Hair follicular keratinocyte (primary cell): ENCODE measurements around the gene MAP4K5. TPM values are rescaled to one million over a fixed set of nuclear protein-coding genes. Genes with fewer than 3 reads are reported as not detected.

ENCODE experiments used
- total RNA-seq: library from RNA; depleted of rRNA; stranded (reverse); fragments of >200 nt; gene quantifications from 2 replicates; pipeline ENCODE4 v1.2.3, GENCODE V29; 2015

MAP4K5 gene
- 38.1 and 64.1 TPM in 2 replicates for total RNA-seq

DNA sequence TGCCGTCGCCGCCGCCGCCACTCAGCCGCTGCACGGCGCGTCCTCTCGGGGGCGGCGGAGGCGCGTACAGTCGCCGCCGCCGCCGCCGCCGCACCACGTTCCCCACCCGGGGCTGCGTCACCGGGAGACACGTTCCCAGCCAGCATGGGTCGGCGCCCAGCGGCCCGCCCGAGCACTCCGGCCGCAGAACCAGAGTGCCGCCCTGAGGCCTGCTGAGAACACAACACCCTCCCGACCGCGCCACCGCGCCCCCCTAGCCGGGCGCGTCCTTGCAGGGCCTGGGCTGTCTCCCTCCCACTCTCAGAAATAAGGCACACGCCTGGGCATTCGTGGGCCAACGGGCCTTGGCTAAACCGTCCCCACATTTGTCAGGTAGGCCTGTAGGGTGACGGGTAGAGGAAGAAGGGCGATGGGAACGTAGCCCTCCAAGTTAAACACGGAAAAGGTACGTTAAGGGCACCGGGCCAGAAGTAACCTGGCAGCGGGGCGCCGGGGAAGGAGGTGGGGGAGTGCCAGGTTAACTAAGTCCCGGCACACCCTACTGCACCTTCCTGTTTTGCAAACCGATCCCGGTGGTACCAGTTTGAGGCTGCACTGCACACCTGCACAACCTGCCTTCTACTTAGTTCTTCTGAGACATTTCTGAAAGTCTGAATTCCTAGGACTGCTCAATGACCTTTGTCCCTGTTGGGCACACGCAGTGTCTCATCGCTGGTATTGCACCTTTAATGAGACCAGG is at the start of gene MAP4K5:
Gene MAP4K5, minus strand, starts transcription at position 68 of the 739 bp plus-strand sequence. CDS start 520 bp downstream, outside the sequence.

GRCh38 chr14:50559990-50560930 is 27.9 kb upstream of the MAP4K5 start, which contains the start of gene ATL1:
ATL1 (plus strand) TSS chr14:50560145; CDS start chr14:50560266, 121 bp downstream.

DNA sequence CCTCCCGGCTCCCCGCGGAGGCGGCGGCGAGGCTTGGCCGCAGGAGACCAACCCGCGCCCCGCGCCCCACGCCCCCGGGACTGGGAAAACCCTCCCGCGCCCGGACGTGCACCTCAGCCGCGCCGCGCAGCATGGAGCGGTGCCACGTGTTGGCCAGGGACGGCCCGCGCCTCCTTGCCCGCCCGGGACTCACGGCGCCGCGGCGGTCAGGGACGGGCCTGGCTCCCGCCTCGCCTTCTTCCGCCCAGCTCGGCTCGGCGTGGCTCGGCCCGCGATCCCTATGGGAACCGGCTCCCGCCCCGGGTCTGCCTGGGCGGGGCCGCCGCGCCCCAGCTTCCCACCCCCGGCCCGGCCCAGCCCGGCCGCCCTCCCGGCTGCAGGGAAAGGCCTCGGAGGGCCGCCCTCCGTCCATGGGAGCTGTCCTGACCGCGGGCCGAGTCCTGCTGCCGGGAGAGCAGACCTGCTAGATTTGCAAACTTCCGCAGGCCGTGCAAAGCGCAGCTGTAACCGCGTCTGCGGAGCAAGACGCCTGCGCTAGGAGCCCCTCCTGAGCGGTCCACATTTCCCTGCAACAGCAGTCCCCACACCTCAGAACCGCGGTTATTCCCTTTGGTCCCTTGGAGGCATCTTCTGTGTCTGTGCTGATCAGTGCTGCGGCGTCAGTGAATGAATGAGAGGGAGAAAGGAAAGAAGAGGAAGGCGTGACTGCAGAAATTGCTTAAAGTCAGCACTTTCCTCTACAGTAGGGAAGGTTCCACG is 135.6 kb downstream of the MAP4K5 start, which contains the start of gene CDKL1:
Gene CDKL1, minus strand, starts transcription at position 251 of the 759 bp plus-strand sequence. CDS start 1,013 bp downstream, outside the sequence.

Other genes starting within 250 kb of the MAP4K5 start
- gene L2HGDH, start 220.3 kb downstream of the MAP4K5 start, total RNA-seq = 2.9 and 8.4 TPM in 2 replicates
- gene DMAC2L, start 220.2 kb downstream of the MAP4K5 start, total RNA-seq = 10.1 and 10.7 TPM in 2 replicates
- 1.2 and 4.0 TPM in 2 replicates for gene CDKL1, start 135.7 kb downstream of the MAP4K5 start, total RNA-seq
- 2.6 and 15.1 TPM in 2 replicates for gene ATL1, start 27.6 kb upstream of the MAP4K5 start, total RNA-seq
- gene SAV1, start 135.7 kb upstream of the MAP4K5 start, total RNA-seq = 15.1 and 29.9 TPM in 2 replicates